ENCODE data around the gene LAIR1.

DNA sequence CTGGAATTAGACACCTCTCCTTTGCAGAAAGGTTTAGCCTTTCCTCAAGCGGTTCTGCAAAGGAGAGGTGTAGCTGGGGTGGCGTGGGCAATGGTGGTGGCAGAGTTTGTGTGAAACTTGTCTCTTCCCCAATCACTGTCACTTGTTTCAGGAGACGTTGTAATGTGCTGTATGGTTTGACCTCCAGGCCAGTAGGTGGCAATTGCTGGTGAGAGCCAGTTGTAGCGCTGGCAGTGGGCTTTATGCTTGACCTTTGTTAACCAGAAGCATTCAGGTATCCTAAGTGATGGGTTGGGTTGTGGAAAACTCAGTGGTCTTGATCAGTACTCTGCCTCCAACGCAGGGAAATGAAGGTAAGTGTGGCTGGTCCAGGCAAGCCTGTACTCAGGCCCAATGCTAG lies 39.1 kb downstream of the LAIR1 start:
- TF ChIP-seq USF2 (CRISPR knock-in tag; IDR thresholded peaks at IDR 0.05): no peak
- TF ChIP-seq ATF1 (CRISPR knock-in tag; IDR thresholded peaks at IDR 0.05): no peak
- TF ChIP-seq, protein P1, sequence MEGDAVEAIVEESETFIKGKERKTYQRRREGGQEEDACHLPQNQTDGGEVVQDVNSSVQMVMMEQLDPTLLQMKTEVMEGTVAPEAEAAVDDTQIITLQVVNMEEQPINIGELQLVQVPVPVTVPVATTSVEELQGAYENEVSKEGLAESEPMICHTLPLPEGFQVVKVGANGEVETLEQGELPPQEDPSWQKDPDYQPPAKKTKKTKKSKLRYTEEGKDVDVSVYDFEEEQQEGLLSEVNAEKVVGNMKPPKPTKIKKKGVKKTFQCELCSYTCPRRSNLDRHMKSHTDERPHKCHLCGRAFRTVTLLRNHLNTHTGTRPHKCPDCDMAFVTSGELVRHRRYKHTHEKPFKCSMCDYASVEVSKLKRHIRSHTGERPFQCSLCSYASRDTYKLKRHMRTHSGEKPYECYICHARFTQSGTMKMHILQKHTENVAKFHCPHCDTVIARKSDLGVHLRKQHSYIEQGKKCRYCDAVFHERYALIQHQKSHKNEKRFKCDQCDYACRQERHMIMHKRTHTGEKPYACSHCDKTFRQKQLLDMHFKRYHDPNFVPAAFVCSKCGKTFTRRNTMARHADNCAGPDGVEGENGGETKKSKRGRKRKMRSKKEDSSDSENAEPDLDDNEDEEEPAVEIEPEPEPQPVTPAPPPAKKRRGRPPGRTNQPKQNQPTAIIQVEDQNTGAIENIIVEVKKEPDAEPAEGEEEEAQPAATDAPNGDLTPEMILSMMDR (IDR thresholded peaks at IDR 0.05): no peak
- TF ChIP-seq FOXP1 (CRISPR knock-in tag; IDR thresholded peaks at IDR 0.05; ENCODE audit: borderline replicate concordance): no peak
- TF ChIP-seq, protein P2, sequence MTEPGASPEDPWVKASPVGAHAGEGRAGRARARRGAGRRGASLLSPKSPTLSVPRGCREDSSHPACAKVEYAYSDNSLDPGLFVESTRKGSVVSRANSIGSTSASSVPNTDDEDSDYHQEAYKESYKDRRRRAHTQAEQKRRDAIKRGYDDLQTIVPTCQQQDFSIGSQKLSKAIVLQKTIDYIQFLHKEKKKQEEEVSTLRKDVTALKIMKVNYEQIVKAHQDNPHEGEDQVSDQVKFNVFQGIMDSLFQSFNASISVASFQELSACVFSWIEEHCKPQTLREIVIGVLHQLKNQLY (CRISPR knock-in tag; IDR thresholded peaks at IDR 0.05): no peak
- TF ChIP-seq ZNF317 (CRISPR knock-in tag; IDR thresholded peaks at IDR 0.05; ENCODE audit: borderline replicate concordance, low read depth): no peak
- no peak for TF ChIP-seq AR (CRISPR knock-in tag; IDR thresholded peaks at IDR 0.05)
- no peak for TF ChIP-seq GABPB1 (CRISPR knock-in tag; IDR thresholded peaks at IDR 0.05)
- TF ChIP-seq, protein P3, sequence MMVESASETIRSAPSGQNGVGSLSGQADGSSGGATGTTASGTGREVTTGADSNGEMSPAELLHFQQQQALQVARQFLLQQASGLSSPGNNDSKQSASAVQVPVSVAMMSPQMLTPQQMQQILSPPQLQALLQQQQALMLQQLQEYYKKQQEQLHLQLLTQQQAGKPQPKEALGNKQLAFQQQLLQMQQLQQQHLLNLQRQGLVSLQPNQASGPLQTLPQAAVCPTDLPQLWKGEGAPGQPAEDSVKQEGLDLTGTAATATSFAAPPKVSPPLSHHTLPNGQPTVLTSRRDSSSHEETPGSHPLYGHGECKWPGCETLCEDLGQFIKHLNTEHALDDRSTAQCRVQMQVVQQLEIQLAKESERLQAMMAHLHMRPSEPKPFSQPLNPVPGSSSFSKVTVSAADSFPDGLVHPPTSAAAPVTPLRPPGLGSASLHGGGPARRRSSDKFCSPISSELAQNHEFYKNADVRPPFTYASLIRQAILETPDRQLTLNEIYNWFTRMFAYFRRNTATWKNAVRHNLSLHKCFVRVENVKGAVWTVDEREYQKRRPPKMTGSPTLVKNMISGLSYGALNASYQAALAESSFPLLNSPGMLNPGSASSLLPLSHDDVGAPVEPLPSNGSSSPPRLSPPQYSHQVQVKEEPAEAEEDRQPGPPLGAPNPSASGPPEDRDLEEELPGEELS (CRISPR knock-in tag; IDR thresholded peaks at IDR 0.05): no peak
